Aorta (tissue), 5 donors: ENCODE results near the gene POLG. TPM values are rescaled to one million over a fixed set of nuclear protein-coding genes. Genes with fewer than 3 reads are reported as not detected.
A peak's percentile ranks its signal among the peaks of the same experiment; 100 is the strongest.

Source experiments
- ATAC-seq: fragments of 200-7000 bp; cut with Tn5 transposase; one replicate; pipeline ENCODE4 v1.9.1; 2022; ENCODE audit warnings: moderate library complexity; ENCODE audit not compliant: low FRiP score
- DNase-seq, 2 donors: peaks; one replicate each; pipeline ENCODE4 v3.0.0-alpha.2; 2020
- H3K27ac ChIP-seq, 2 donors: one replicate each; pipeline ENCODE4 v1.5.1; 2013; ENCODE audit warnings: low read length in 2 of 2, mild to moderate bottlenecking in 2 of 2, moderate library complexity in 2 of 2, control low read depth in 1 of 2, inconsistent platforms in 1 of 2, low read depth in 1 of 2
- H3K27me3 ChIP-seq, 2 donors: one replicate each; pipeline ENCODE4 v1.6.1; 2013; ENCODE audit warnings: control low read depth in 1 of 2, low read length in 1 of 2, mild to moderate bottlenecking in 1 of 2, moderate library complexity in 1 of 2; ENCODE audit not compliant: insufficient read depth in 2 of 2, control insufficient read depth in 1 of 2
- H3K36me3 ChIP-seq, 2 donors: one replicate each; pipeline ENCODE4 v1.6.1; 2013; ENCODE audit warnings: control low read depth in 1 of 2, low read length in 1 of 2, mild to moderate bottlenecking in 1 of 2; ENCODE audit not compliant: insufficient read depth in 2 of 2, control insufficient read depth in 1 of 2
- H3K4me1 ChIP-seq, 2 donors: one replicate each; pipeline ENCODE4 v1.6.1; 2013; ENCODE audit warnings: low read length in 2 of 2, control low read depth in 1 of 2, mild to moderate bottlenecking in 1 of 2, moderate library complexity in 1 of 2; ENCODE audit not compliant: insufficient read depth in 2 of 2, control insufficient read depth in 1 of 2
- H3K4me3 ChIP-seq, 2 donors: one replicate each; pipeline ENCODE4 v1.5.1; 2013; ENCODE audit warnings: low read length in 2 of 2, control low read depth in 1 of 2, mild to moderate bottlenecking in 1 of 2
- H3K9me3 ChIP-seq: one replicate; pipeline ENCODE4 v1.6.1; 2013; ENCODE audit warnings: mild to moderate bottlenecking, low read length; ENCODE audit not compliant: control insufficient read depth
- WGBS, 2 donors: extraction: QIAGEN DNeasy Blood & Tissue Kit; methylation state at CpG; one replicate each; pipeline ENCODE4 v1.1.7; 2013; 5-methylcytosine and 5-hydroxymethylcytosine counted together
- intact Hi-C, 2 donors: fragments of 100-400 bp; cut with DNase I; formaldehyde crosslinking; loops; one replicate each; pipeline versions ENCODE4 v1.14.2 to v1.15.0; 2022
- polyA plus RNA-seq, 2 donors: library from polyadenylated mRNA; stranded (reverse); fragments of 200-250 nt; gene quantifications; one replicate each; pipeline ENCODE4 v1.2.3, GENCODE V29; 2013
- total RNA-seq, 2 donors: library from RNA; stranded (reverse); fragmentation: NEBNext Ultra II Directional; extraction: Animal tissue kit (Norgen Biotek cat#: 25700); gene quantifications; one replicate each; pipeline ENCODE4 v1.2.1, GENCODE V29; 2021
- donor health status: healthy with polysubstance abuse.
- donor health status: Bipolar disorder and iron deficiency.
- donor health status: DM: no; HTN: no; CAD: no.
- donor health status: DM: no; HTN: no; CAD: no.
- donor health status: DM: yes; HTN: yes; CAD: no.

The POLG gene
- total and polyA plus RNA-seq, 4 donors: 18.4 to 61.9 (median 57.4) TPM

GRCh38 chr15:89345248-89345647 is 10.6 kb upstream of the POLG start:
- Histone ChIP-seq H3K4me3 (no peak overlapping the region), H3K27ac (no peak overlapping the region), H3K4me1 (no peaks in the 10 kb centered on the region), H3K27me3 (no peaks in the 10 kb centered on the region), H3K36me3 (no peaks in the 10 kb centered on the region), H3K9me3 (no peaks in the 10 kb centered on the region)
- ATAC-seq: no peak
- no peak for DNase-seq
- intact Hi-C loops: no loop called here
- 79 to 90% methylated on average over 4 of the region's 4 CpGs for WGBS, 2 donors

- Histone ChIP-seq H3K27me3 (no peaks in the 10 kb centered on the region), H3K4me3 (no peak overlapping the region), H3K36me3 (no peaks in the 10 kb centered on the region), H3K27ac (no peak overlapping the region), H3K4me1 (no peaks in the 10 kb centered on the region), H3K9me3 (no peaks in the 10 kb centered on the region)
- DNase-seq (peak in 1 of 2 donors; percentile 22), ATAC-seq (no peak)
- 91 to 93% methylated on average over 3 of the region's 3 CpGs for WGBS, 2 donors
- intact Hi-C loops: no loop called here
These were observed 8.2 kb upstream of the POLG start for GRCh38 chr15:89342840-89343239.

GRCh38 chr15:89341316-89342005 is 6.8 kb upstream of the POLG start:
- ATAC-seq (no peak), DNase-seq (peak; percentile 29 to 67)
- Histone ChIP-seq H3K4me3 (no peak overlapping the region), H3K9me3 (no peaks in the 10 kb centered on the region), H3K4me1 (no peaks in the 10 kb centered on the region), H3K27me3 (no peaks in the 10 kb centered on the region), H3K36me3 (no peaks in the 10 kb centered on the region), H3K27ac (no peak overlapping the region)
- WGBS, 2 donors: 66 to 75% methylated on average over 8 of the region's 8 CpGs
- intact Hi-C loops: no loop called here

GRCh38 chr15:89340573-89340972 is 5.9 kb upstream of the POLG start:
- ATAC-seq (no peak), DNase-seq (peak; percentile 9 to 51)
- H3K4me3 ChIP-seq: no peak overlapping the region
- no peaks in the 10 kb centered on the region for H3K9me3 ChIP-seq
- H3K36me3 ChIP-seq: no peaks in the 10 kb centered on the region
- H3K27ac ChIP-seq: no peak overlapping the region
- H3K4me1 ChIP-seq: no peaks in the 10 kb centered on the region
- H3K27me3 ChIP-seq: no peaks in the 10 kb centered on the region
- intact Hi-C loops: no loop called here
- 70 to 71% methylated on average over 7 of the region's 7 CpGs for WGBS, 2 donors

- peak; percentile 11 to 28 for DNase-seq
- Histone ChIP-seq H3K36me3 (no peaks in the 10 kb centered on the region), H3K4me3 (no peak overlapping the region), H3K4me1 (no peaks in the 10 kb centered on the region), H3K9me3 (no peaks in the 10 kb centered on the region), H3K27me3 (no peaks in the 10 kb centered on the region), H3K27ac (no peak overlapping the region)
- WGBS, 2 donors: 76 to 78% methylated on average over 6 of the region's 6 CpGs
- no peak for ATAC-seq
- intact Hi-C loops: no loop called here
These were observed 3.4 kb upstream of the POLG start for GRCh38 chr15:89338036-89338435.

GRCh38 chr15:89335298-89336041 is 846 bp upstream of the POLG start:
- Histone ChIP-seq H3K27ac (peak overlapping the region in 1 of 2 donors; percentile 20), H3K9me3 (no peaks in the 10 kb centered on the region), H3K4me3 (peak overlapping the region; percentile 2 to 15), H3K4me1 (no peaks in the 10 kb centered on the region), H3K27me3 (no peaks in the 10 kb centered on the region), H3K36me3 (no peaks in the 10 kb centered on the region)
- intact Hi-C loops: no loop called here
- 5% methylated on average over 40 of the region's 40 CpGs for WGBS, 2 donors
- ATAC-seq: peak; percentile 23
- peak in 1 of 2 donors; percentile 81 for DNase-seq

- H3K4me3 ChIP-seq: peak overlapping the region; percentile 55 to 58
- H3K36me3 ChIP-seq: peaks cover 0 to 8% of the 10 kb centered on the region in 2 donors
- H3K27ac ChIP-seq: peak overlapping the region in 1 of 2 donors; percentile 82
- intact Hi-C loops: no loop called here
- H3K27me3 ChIP-seq: no peaks in the 10 kb centered on the region
- H3K4me1 ChIP-seq: no peaks in the 10 kb centered on the region
- DNase-seq (no peak), ATAC-seq (no peak)
- no peaks in the 10 kb centered on the region for H3K9me3 ChIP-seq
- WGBS, 2 donors: 0 to 1% methylated on average over 32 to 43 of the region's 43 CpGs
These were observed 590 bp downstream of the POLG start for GRCh38 chr15:89333959-89334509.

- Histone ChIP-seq H3K36me3 (peaks cover 0 to 12% of the 10 kb centered on the region in 2 donors), H3K27me3 (no peaks in the 10 kb centered on the region), H3K9me3 (no peaks in the 10 kb centered on the region), H3K4me1 (no peaks in the 10 kb centered on the region), H3K4me3 (peak overlapping the region in 1 of 2 donors; percentile 58), H3K27ac (no peak overlapping the region)
- WGBS, 2 donors: 88 to 89% methylated on average over 51 to 57 of the region's 57 CpGs
- DNase-seq: peak; percentile 52 to 73
- intact Hi-C loops: no loop called here
- ATAC-seq: no peak
These were observed 1.4 kb downstream of the POLG start for GRCh38 chr15:89333011-89333860.
